Limb (tissue), 2 donors: ENCODE data around the gene PODN.

ENCODE experiments used
- DNase-seq, 2 donors: peaks; one replicate each; pipeline ENCODE4 v3.0.0-alpha.2; 2016; ENCODE audit errors: extremely low spot score in 2 of 2

PODN gene

DNA sequence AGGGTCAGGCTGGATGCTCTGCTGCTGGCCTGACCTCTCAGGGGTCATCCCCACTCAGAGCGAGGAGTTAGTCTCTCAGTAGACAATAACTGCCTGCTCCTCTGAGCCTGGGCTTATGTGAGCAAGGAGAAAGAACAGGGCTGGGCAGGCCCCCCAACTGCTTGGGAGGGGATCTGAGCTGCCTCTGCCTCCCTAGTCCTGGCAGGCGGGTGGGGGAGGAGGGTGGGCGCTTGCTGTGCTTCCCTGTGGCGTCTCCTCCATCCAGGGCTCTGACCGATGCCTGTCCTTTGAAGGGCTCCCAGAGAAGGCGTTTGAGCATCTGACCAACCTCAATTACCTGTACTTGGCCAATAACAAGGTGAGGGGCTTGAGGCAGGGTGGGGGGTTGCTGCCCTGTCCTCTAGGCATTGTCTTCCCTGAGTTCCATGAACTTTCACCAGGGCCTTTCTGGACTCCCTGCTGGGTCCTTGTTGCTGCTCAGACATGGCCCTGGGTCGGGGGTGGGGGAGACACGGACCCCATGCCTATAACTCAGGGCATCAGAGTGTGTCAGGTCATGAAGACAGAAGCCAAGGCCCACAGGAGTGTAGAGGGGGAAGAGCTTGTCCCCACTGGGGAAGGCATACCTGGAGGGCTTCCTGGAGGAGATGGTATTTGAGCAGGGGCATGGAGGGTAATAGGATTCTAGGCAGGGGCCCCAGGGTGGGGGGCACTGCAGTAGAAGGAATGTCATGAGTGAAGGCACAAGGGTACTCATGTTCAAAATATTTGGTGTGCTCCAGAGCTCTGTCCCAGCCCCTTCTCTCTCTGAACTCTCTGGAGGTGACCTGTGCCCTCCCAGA, 12.5 kb downstream of the PODN start:
- peak in 1 of 2 donors; percentile 13 for DNase-seq

GRCh38 chr1:53075206-53075605, 13.2 kb downstream of the PODN start:
- DNase-seq, result peak in 1 of 2 donors; percentile 8

GRCh38 chr1:53075761-53076163, 13.7 kb downstream of the PODN start:
- DNase-seq, result peak in 1 of 2 donors; percentile 24

DNA sequence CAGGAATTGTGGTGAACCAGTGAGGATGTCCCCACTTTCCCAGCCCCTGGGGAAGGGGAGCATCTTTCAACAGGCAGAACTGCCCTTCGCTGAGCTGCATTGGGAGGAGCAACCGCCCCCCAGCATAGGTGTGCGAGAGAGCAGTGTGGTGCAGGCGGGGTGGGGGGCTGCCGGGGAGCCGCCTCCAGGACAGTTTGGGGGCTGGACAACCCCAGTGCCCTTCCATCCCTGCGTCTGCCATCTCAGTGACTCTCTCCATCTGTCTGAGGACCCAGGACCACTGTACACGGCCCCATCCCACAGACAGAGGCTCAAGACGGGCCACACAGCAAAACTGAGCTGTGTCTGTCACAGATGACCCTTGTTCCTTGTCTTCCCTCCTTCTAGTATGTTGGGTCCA, 14.2 kb downstream of the PODN start:
- no peak for DNase-seq

DNA sequence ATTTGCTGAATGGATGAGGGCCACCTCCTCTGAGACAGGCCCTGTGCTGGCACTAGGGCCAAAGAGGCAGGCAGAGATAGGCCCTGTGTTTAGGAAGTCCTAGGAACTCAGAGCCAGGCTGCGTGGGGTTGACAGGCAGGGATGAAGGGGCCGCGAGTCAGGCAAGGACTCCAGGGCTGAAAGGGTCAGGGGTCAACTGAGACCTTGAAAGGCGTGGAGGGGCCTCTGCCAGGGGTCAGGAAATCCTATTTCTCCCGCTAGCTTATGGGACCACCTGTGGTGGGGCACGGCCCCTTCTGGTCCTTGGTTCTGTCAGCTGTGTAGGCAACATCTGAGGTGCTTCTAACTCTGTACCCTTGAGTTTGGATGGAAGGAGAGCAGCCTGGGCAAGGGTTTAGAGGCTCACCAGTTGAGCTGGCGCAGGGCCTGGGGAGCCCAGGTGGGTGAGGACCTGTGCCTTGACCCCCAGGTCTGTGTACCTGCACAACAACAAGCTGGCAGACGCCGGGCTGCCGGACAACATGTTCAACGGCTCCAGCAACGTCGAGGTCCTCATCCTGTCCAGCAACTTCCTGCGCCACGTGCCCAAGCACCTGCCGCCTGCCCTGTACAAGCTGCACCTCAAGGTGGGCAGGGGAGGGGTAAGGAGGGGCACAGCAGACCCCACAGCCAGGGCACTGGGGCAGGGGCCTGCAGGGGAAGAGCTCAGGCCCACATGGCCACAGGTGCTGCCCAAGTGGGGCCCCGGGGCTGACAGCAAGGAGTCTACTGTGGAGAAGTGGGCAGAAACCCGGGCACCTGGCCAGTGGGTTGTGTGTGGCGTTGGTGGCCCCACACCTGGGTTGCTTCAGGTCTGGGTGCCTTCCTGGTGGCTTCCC, 14.9 kb downstream of the PODN start:
- DNase-seq, result no peak

DNA sequence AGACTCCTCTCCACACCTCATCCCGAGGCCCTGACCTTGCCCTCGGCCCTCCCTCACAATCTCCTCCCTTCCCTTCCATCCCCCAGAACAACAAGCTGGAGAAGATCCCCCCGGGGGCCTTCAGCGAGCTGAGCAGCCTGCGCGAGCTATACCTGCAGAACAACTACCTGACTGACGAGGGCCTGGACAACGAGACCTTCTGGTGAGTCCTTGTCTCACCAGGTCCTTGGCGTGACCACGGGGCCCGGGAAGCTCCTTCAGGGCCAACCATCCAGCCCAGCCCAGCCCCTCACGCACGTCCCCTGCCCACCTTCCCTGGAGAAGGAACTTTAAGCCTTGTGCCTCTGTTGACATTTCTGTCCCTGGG, 15.6 kb downstream of the PODN start:
- DNase-seq, result no peak

DNA sequence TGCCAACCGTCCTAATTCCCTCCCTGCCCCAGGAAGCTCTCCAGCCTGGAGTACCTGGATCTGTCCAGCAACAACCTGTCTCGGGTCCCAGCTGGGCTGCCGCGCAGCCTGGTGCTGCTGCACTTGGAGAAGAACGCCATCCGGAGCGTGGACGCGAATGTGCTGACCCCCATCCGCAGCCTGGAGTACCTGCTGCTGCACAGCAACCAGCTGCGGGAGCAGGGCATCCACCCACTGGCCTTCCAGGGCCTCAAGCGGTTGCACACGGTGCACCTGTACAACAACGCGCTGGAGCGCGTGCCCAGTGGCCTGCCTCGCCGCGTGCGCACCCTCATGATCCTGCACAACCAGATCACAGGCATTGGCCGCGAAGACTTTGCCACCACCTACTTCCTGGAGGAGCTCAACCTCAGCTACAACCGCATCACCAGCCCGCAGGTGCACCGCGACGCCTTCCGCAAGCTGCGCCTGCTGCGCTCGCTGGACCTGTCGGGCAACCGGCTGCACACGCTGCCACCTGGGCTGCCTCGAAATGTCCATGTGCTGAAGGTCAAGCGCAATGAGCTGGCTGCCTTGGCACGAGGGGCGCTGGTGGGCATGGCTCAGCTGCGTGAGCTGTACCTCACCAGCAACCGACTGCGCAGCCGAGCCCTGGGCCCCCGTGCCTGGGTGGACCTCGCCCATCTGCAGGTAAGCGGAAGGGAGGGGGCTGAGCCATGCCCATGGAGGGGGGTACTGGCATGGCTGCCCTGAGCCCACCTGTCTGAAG, 16.5 kb downstream of the PODN start:
- no peak for DNase-seq

DNA sequence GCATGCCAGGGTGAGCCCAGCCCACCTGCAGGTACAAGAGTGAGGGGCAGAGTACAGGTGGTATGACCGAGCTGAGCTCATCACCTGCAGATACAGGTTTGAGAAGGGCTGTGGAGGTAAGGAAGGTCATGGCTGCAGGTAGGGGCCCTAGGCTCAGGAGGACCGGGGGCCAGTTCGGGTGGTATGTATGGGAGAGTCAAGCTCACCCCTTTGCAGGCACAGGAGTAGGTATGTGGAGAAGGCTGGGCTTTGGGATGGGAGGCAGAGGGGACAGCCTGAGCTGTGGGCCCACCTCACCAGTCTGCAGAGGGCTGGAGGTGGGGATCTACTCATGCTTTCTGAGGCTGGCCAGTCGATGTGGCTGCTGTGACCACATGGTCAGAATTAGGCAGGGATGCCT, 17.2 kb downstream of the PODN start:
- no peak for DNase-seq

DNA sequence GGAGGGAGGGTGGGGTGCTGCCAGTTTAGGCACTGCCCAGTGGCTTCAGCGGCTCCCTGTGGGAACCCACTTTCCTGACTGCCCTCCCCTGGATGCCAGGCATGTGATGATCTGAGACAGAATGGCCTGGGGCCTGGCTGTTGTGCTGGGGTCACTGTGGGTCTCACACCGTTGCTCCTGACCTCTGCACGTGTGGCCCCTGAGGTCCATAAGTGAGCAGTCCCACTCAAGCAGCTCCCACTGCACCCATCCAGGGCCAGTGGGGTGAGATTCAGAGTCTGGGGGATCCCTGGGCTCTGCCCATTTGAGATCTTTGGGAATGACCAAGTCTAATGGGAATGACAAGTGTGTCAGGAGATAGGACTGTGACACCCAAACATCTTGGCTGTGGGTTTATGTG, 18.0 kb downstream of the PODN start:
- no peak for DNase-seq

- no peak for DNase-seq
These were observed 18.8 kb downstream of the PODN start for GRCh38 chr1:53080769-53081168.

DNA sequence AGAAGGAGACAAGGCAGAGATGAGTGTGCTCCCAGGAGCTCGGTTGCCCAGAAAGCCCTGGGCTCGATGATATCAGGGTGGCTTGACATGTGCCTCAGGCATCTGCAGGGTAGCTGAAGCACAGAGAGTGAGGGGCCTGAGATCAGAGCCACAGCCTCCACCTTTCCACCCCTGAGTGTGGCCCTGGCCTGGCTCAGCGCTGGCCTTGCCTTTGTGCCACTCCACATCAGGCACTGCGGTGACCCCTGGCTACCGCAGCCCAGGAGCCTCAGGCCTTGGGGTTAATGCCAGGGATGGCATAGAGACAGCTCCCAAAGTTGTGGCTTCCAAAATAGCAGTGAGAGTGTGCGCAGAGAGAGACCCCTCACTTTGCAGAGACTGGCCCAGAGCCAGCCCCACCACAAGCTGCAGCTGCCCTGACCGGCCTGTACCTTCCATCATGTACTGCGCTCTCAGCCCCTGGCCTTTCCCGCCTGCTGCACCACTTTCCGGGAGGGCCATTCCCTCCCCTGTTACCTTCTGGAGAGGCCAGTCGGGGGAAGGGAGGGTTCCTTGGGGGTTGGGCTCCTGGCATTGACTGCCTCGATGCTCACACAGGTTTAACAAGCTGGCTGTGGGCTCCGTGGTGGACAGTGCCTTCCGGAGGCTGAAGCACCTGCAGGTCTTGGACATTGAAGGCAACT, 19.5 kb downstream of the PODN start:
- DNase-seq, result no peak

DNA sequence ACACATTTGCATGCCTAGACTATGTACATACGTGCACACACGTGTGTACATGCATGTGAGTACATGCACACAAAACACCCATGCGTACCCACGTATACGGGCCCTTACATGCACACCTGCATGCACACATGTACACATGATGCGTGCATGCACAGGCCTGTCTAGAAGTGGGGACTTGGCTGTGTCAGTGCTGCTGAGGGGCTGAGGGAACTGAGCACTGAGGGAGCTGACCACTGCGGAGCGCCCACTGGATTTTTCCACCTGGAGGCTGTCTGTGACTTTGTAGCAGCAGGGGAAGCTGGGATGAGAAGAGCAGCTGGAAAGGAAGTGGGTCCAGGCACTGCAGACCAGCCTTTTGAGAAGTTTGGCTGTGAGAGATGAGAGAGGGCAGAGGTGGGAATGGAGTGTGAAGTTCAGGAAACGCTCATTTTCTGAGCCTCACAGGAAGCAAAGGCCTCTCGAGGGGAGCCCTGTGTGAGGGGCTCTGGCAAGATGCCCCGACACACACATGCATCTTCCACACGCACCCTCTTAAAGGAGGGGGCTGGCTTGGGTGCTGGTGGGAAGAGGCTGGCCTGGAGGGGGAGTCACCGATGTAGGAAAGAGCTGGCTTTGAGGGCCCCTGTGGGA, 20.9 kb downstream of the PODN start:
- no peak for DNase-seq

DNA sequence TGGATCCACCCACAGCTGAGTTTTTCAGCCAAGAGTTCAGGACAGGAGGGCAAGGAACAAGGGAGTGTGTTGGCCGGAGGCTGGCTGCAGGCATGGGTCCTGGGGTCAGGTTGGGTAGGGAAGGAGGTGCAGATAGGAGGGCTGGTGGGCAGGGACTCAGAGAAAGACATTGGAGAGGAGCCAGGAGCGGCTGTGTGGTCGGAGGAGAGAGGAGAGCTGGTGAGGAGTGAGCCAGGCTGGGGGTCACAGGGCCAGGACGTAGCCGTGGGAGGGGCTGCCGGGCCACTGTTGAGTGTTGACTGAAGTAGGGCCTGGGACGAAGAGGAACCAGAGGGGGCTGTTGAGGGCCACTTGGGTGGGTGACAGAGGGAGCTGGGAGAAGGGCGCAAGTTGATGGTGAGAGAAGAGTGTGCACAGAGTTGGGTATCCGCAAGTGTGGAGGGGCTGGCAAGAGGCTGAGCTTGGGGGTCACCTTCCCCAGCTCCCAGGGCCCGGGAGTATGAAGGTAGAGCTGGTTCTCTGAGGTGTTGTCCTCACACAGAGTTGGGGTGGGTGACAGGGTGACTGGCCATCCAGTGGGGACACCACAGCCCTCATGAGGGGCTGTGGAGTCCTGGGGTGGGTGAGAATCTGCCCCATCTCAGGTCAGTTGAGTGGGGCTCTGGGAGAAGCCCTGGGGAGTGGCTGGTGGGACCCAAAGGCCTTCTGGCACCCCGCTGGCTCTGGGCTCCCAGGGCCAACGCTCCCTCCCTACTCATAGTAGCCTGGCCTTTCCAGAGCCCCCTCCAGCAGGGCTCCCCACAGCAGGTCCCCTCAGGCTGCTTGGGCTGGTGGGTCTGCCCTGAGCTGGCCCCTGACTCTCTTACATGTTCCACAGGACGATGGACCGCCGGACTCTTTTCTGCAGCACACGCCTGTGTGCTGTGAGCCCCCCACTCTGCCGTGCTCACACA, 21.9 kb downstream of the PODN start:
- no peak for DNase-seq

- DNase-seq, result no peak
These were observed 22.6 kb downstream of the PODN start for GRCh38 chr1:53084589-53084971.

DNA sequence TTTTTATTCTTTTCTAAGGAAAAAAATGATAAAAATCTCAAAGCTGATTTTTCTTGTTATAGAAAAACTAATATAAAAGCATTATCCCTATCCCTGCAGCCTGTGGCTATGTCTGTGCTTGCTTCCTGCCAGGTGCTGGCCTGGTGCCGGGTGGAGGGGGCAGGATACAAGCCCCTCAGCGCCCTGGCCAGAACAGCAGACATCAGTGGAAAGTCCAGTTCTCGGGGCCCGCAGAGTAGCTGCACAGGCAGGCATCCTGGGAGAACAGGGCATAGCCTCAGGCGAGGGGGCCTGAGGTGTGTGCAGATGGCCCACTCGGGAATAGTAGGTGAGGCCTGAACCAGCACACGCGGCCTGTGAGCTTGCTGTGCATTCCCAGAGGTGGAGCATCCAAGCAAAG, 23.4 kb downstream of the PODN start:
- no peak for DNase-seq

- DNase-seq, result no peak
These were observed 24.6 kb downstream of the PODN start for GRCh38 chr1:53086491-53087070.

- DNase-seq, result no peak
These were observed 25.6 kb downstream of the PODN start for GRCh38 chr1:53087332-53088285.

GRCh38 chr1:53088616-53089300, 26.7 kb downstream of the PODN start:
- no peak for DNase-seq
